COR-L47 (cell line): ENCODE results near the gene ARPC5L.
"Not testable (repeated sequence)": the region's sequence is repeated elsewhere in the genome, so short reads cannot be mapped to it uniquely, and the experiment has no call there.

ENCODE experiments used
- DNase-seq: peaks from one replicate; lab custom pipeline; 2025; lab: John Stamatoyannopoulos, UW

ARPC5L gene

GRCh38 chr9:124894035-124894740 lies 32.3 kb downstream of the ARPC5L start:
- DNase-seq, result no peak

- DNase-seq, result peak; percentile 13
These were observed 32.8 kb downstream of the ARPC5L start for GRCh38 chr9:124894741-124895170.

- DNase-seq, result no peak
These were observed 35.9 kb downstream of the ARPC5L start for GRCh38 chr9:124897570-124898460.

GRCh38 chr9:124899845-124900244 lies 37.9 kb downstream of the ARPC5L start:
- DNase-seq, result no peak

- DNase-seq, result no peak
These were observed 45.0 kb downstream of the ARPC5L start for GRCh38 chr9:124906966-124907365.

- no peak for DNase-seq
These were observed 46.2 kb downstream of the ARPC5L start for GRCh38 chr9:124908098-124908497.

GRCh38 chr9:124911766-124912165 lies 49.8 kb downstream of the ARPC5L start:
- no peak for DNase-seq

GRCh38 chr9:124913378-124913777 lies 51.4 kb downstream of the ARPC5L start:
- DNase-seq, result no peak

GRCh38 chr9:124914753-124915405 lies 52.9 kb downstream of the ARPC5L start:
- DNase-seq, result no peak

- DNase-seq, result not testable (repeated sequence)
These were observed 58.5 kb downstream of the ARPC5L start for GRCh38 chr9:124920394-124920793.
